ENCODE measurements around the gene CTU2. TPM values are rescaled to one million over a fixed set of nuclear protein-coding genes. Genes with fewer than 3 reads are reported as not detected.

The CTU2 gene
- total and polyA plus RNA-seq, 10 of the 15 experiments (the other 5 are each of a cell fraction or from before 2014, with no cell fraction given), result 0.32 to 44.5 (median 18.2) TPM

DNA sequence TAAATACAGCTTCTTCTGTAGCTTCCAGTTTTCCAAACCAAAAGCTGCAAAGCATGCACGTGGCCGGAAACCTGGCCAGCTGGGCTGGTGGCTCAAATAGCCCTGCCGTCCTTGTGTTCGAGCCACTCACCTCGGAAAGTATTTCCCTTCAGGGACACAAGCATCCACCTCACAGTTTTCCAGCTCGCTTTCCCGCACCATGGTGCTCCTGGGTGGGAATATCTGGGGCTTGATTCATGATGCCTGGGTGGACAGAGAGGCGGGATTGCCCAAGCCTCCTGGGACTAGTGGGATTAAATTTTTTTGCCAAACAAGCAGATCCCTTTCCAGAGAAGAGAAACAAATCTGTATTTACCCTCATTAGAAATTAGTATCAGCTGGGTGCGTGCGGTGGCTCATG, 36.3 kb upstream of the CTU2 start:
- no peak for TF ChIP-seq EP300 (IDR thresholded peaks at IDR 0.05; ENCODE audit: borderline replicate concordance in 1 of 2, control insufficient read depth in 1 of 2, low read depth in 2 of 2, low read length in 2 of 2)
- no peak for TF ChIP-seq HDAC2 (IDR thresholded peaks at IDR 0.05)
- no peak for TF ChIP-seq PML (IDR thresholded peaks at IDR 0.05; ENCODE audit: low read length)
- TF ChIP-seq CBX3 (IDR thresholded peaks at IDR 0.05; ENCODE audit: borderline replicate concordance, low read depth), result no peak
- no peak for TF ChIP-seq CUX1 (IDR thresholded peaks at IDR 0.05; ENCODE audit: insufficient replicate concordance, low read depth, low read length)
- TF ChIP-seq REST (IDR thresholded peaks at IDR 0.05; ENCODE audit: low read depth, low read length), result no peak
- no peak for TF ChIP-seq TARDBP (IDR thresholded peaks at IDR 0.05; ENCODE audit: borderline replicate concordance)
- TF ChIP-seq SREBF2 (IDR thresholded peaks at IDR 0.05; ENCODE audit: low read length), result no peak
- TF ChIP-seq NRF1 (conservative IDR thresholded peaks at IDR 0.05; ENCODE audit: low read depth, low read length), result no peak
- POLR2A ChIA-PET, result interaction anchor here (0.6 kb wide), 1 partner anchor 390 kb away, joined by 6 read pairs; no protein-coding TSS in a partner anchor
- Histone ChIP-seq H3K4me2 (ENCODE audit: control insufficient read depth, insufficient read depth) (no peak overlapping the region), H3K27ac (ENCODE audit: control insufficient read depth, insufficient read depth) (no peak overlapping the region), H3K36me3 (ENCODE audit: control insufficient read depth in 2 of 2, insufficient read depth in 2 of 2, low read length in 1 of 2) (no peaks in the 10 kb centered on the region), H3K4me3 (no peak overlapping the region), H2AFZ (ENCODE audit: control insufficient read depth, low read depth, low read length) (no peak overlapping the region), H4K20me1 (ENCODE audit: control insufficient read depth, insufficient read depth) (no peaks in the 10 kb centered on the region), H3K4me1 (ENCODE audit: control insufficient read depth, insufficient read depth, low read length) (no peaks in the 10 kb centered on the region; the same call in 1 of the 2 replicates), H3K9me3 (replicated peaks; ENCODE audit: control insufficient read depth, insufficient read depth, low read length) (no peaks in the 10 kb centered on the region), H3K79me2 (ENCODE audit: control insufficient read depth, insufficient read depth, low read length) (no peaks in the 10 kb centered on the region; the same call in 1 of the 2 replicates), H3K27me3 (replicated peaks in 1 of 2; ENCODE audit: control insufficient read depth in 2 of 2, insufficient read depth in 2 of 2, low read length in 1 of 2) (no peaks in the 10 kb centered on the region), H3K9ac (ENCODE audit: control insufficient read depth, insufficient read depth, low read length) (no peak overlapping the region)
- RAD21 ChIA-PET (ENCODE audit: unreplicated experiment), result no interaction called here
- in situ Hi-C loops (cut with MboI), result no loop called here
- DNase-seq (ENCODE audit: low read depth, low spot score) (no peak), ATAC-seq (no peak), FAIRE-seq (no peak)
- CTCF ChIA-PET, result interaction anchor here (1.0 to 3.6 kb wide), 2 partner anchors 11 to 37 kb away, joined by 3 to 23 read pairs; no protein-coding TSS in a partner anchor
- SMC1A ChIA-PET (ENCODE audit: uncharacterized antibody, unreplicated experiment), result no interaction called here
- intact Hi-C loops (cut with micrococcal nuclease; ENCODE audit: unreplicated experiment), result no loop called here
- 90% methylated on average over 10 of the region's 10 CpGs for WGBS (ENCODE audit: insufficient coverage, insufficient replicate concordance, low lambda C conversion rate, missing lambda C conversion rate)
- BruUV-seq (replicated peaks), result no TSS peak

Measured in GM12878 (cell line).